Measurements from ENCODE around the gene PNPLA6. TPM values are rescaled to one million over a fixed set of nuclear protein-coding genes. Genes with fewer than 3 reads are reported as not detected.

PNPLA6 gene
- total and polyA plus RNA-seq, 10 of the 15 experiments (the other 5 are each of a cell fraction or from before 2014, with no cell fraction given) = 0.95 to 105 (median 40.0) TPM

DNA sequence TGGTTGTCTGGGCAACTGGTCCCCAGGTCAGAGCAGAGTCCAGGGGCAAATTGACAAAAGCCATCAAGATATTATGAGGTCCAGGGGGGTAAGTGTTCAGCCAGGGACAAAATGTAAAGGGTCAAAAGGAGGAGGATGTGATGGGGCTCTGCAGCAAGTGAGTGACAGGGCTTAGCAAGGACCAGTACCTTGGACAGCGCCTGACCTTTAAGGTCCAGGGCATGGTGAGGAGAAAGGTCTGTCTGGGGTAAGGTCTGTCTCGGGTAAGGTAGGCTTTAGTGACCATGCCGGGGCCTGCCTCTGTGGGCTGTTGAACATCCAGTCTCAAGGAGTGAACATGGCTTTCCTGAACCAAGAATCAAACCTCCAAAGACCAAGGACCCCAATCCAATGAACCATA lies 25.9 kb upstream of the PNPLA6 start:
- in situ Hi-C loops (cut with MboI) = no loop called here
- no peak overlapping the region for H3K4me3 ChIP-seq
- no peak overlapping the region for H3K4me2 ChIP-seq (ENCODE audit: control insufficient read depth, insufficient read depth)
- H3K79me2 ChIP-seq (ENCODE audit: control insufficient read depth, insufficient read depth, low read length) = no peaks in the 10 kb centered on the region
- no peak overlapping the region for H3K27ac ChIP-seq (ENCODE audit: control insufficient read depth, insufficient read depth)
- RAD21 ChIA-PET (ENCODE audit: unreplicated experiment) = no interaction called here
- no peaks in the 10 kb centered on the region for H3K9me3 ChIP-seq (replicated peaks; ENCODE audit: control insufficient read depth, insufficient read depth, low read length)
- H2AFZ ChIP-seq (ENCODE audit: control insufficient read depth, low read depth, low read length) = no peak overlapping the region
- intact Hi-C loops (cut with micrococcal nuclease; ENCODE audit: unreplicated experiment) = no loop called here
- H3K27me3 ChIP-seq (replicated peaks in 1 of 2; ENCODE audit: control insufficient read depth in 2 of 2, insufficient read depth in 2 of 2, low read length in 1 of 2) = no peaks in the 10 kb centered on the region
- TF ChIP-seq NR2F1 (conservative IDR thresholded peaks at IDR 0.05) (peak; percentile 69), REST (IDR thresholded peaks at IDR 0.05; ENCODE audit: low read depth, low read length) (peak; percentile 91), PBX3 (IDR thresholded peaks at IDR 0.05; ENCODE audit: insufficient replicate concordance, low read depth, low read length) (peak; percentile 54), POLR2A (IDR thresholded peaks at IDR 0.05; ENCODE audit: low read depth, low read length) (no peak), PKNOX1 (IDR thresholded peaks at IDR 0.05) (peak; percentile 81)
- DNase-seq (ENCODE audit: low read depth, low spot score) (no peak), ATAC-seq (no peak), FAIRE-seq (no peak)
- no peaks in the 10 kb centered on the region for H3K36me3 ChIP-seq (ENCODE audit: control insufficient read depth in 2 of 2, insufficient read depth in 2 of 2, low read length in 1 of 2)
- CTCF ChIA-PET = no interaction called here
- no TSS peak for BruUV-seq (replicated peaks)
- 43% methylated on average over 3 of the region's 3 CpGs for WGBS (ENCODE audit: insufficient coverage, insufficient replicate concordance, low lambda C conversion rate, missing lambda C conversion rate)
- POLR2A ChIA-PET = no interaction called here
- H3K4me1 ChIP-seq (ENCODE audit: control insufficient read depth, insufficient read depth, low read length) = no peaks in the 10 kb centered on the region
- SMC1A ChIA-PET (ENCODE audit: uncharacterized antibody, unreplicated experiment) = no interaction called here
- no peaks in the 10 kb centered on the region for H4K20me1 ChIP-seq (ENCODE audit: control insufficient read depth, insufficient read depth)
- no peak overlapping the region for H3K9ac ChIP-seq (ENCODE audit: control insufficient read depth, insufficient read depth, low read length)

Data from GM12878 (cell line).